ENCODE data around the gene CSAD. TPM values are rescaled to one million over a fixed set of nuclear protein-coding genes. Genes with fewer than 3 reads are reported as not detected.
"Not testable (repeated sequence)": the region's sequence is repeated elsewhere in the genome, so short reads cannot be mapped to it uniquely, and the experiment has no call there.

Gene CSAD
- total RNA-seq, 6 experiments from 2014 or later, result 13.9 to 17.1 (median 16.0) TPM

DNA sequence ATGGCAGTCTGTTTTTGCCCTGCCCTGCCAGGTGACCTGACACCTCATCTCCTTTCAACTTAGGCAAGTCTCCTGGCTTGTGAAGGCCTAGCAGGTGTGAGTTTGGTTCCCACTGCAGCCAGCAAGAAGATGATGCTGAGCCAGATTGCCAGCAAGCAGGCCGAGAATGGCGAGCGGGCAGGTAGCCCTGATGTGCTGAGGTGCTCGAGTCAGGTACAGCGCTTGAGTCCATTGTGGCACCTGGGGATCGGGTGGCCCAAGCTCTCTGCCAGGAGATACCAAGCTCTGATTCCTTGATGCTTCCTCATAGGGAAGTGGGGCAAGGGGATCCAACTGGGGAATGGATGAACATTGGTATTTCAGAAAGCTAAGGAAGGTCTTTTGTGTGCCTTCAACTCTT is 4.1 kb upstream of the CSAD start:
- H3K27ac Mint-ChIP-seq, result no peak overlapping the region
- TF ChIP-seq, protein P1, sequence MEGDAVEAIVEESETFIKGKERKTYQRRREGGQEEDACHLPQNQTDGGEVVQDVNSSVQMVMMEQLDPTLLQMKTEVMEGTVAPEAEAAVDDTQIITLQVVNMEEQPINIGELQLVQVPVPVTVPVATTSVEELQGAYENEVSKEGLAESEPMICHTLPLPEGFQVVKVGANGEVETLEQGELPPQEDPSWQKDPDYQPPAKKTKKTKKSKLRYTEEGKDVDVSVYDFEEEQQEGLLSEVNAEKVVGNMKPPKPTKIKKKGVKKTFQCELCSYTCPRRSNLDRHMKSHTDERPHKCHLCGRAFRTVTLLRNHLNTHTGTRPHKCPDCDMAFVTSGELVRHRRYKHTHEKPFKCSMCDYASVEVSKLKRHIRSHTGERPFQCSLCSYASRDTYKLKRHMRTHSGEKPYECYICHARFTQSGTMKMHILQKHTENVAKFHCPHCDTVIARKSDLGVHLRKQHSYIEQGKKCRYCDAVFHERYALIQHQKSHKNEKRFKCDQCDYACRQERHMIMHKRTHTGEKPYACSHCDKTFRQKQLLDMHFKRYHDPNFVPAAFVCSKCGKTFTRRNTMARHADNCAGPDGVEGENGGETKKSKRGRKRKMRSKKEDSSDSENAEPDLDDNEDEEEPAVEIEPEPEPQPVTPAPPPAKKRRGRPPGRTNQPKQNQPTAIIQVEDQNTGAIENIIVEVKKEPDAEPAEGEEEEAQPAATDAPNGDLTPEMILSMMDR (IDR thresholded peaks at IDR 0.05), result no peak
- peaks cover 48% of the 10 kb centered on the region for H3K36me3 Mint-ChIP-seq (ENCODE audit: low read depth)
- H3K9me3 Mint-ChIP-seq, result no peaks in the 10 kb centered on the region
- no peaks in the 10 kb centered on the region for H3K27me3 Mint-ChIP-seq (ENCODE audit: insufficient read depth)
- no peak overlapping the region for H3K4me3 Mint-ChIP-seq
- no peak for DNase-seq
- H3K4me1 Mint-ChIP-seq (ENCODE audit: low read depth), result peaks cover 42% of the 10 kb centered on the region

DNA sequence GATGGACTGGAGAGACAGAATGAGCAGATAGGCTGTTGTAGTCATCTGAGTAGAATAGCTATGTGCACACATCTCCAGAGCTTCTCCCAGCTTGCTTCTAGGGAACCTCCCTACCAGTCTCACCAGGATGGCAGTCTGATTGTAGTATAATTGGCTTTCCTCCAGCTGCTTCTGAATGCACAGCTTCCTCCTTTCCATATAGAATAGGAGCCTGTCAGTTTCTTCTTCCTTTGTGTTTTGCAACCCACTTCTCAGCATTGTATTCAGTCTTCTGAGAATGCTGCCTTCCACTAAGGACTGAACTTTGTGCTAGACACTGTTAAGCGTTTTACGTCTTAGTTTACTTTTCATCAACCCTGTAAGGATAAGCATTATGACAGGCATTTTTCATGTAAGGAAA is 2.2 kb upstream of the CSAD start:
- H3K9me3 Mint-ChIP-seq, result no peaks in the 10 kb centered on the region
- peaks cover 48% of the 10 kb centered on the region for H3K36me3 Mint-ChIP-seq (ENCODE audit: low read depth)
- peaks cover 46% of the 10 kb centered on the region for H3K4me1 Mint-ChIP-seq (ENCODE audit: low read depth)
- TF ChIP-seq, protein P1 (IDR thresholded peaks at IDR 0.05), result no peak
- H3K4me3 Mint-ChIP-seq, result peak overlapping the region; percentile 90
- H3K27ac Mint-ChIP-seq, result peak overlapping the region; percentile 6
- H3K27me3 Mint-ChIP-seq (ENCODE audit: insufficient read depth), result no peaks in the 10 kb centered on the region
- DNase-seq, result no peak

DNA sequence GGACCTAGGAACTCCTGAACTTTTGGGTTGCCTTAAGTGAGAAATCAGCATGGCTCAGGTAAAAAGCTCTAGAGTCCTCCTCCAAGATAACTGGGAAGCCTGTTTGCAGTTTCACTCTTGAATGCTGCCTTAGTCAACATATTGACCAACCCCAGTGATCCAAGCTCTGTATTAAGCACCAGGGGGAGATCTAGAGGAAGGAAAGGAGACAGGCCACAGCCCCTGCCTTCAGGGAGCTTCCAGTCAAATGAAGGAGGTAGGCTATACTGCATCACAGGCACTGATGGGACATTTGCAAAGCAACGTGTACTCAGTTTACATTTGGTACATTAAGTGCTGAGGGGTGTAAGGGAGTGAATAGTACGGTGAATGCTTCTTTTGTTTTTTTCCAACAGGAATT is 1.2 kb upstream of the CSAD start:
- TF ChIP-seq, protein P1 (IDR thresholded peaks at IDR 0.05), result no peak
- Mint-ChIP-seq H3K27ac (0 out of 2 replicates have a peak overlapping the region, but pooled peaks have one; percentile 6), H3K9me3 (no peaks in the 10 kb centered on the region), H3K27me3 (ENCODE audit: insufficient read depth) (no peaks in the 10 kb centered on the region), H3K36me3 (ENCODE audit: low read depth) (peaks cover 40% of the 10 kb centered on the region), H3K4me1 (ENCODE audit: low read depth) (peaks cover 46% of the 10 kb centered on the region), H3K4me3 (peak overlapping the region; percentile 90)
- DNase-seq, result no peak

DNA sequence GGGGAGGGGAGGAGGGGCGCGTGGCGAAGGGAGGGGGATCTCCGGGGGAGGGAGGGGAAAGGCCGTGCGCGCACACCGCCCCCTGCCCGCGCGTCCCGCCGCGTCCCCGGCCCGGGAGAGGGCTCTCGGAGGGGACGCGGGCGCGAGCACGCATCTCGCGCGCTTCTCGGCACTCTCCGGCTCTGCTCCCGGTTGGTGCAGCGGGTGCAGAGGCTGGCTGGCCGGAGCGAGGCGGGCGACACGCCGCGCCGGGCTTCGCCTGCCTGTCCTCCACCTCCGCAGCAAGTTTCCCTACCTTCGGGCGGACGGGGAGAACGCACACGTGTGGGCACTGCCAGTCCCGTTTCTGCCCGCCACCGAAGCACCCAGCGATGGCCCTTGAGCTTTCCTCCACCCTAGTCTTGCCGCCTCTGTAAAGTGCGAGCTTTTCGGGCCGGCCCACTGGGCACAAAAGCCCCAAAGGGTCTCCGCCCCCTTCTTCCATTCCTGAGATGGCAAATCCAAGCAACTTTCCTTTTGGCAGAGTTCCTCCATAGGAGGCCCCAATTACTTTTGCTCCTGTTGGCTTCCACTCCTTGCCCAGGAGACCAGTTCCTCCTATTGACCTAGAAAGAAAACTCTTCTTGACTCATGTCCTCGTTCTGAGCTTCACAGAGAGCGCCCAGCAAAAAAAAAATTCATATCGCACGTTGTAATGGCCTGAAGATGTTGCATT is 363 bp upstream of the CSAD start:
- peaks cover 32% of the 10 kb centered on the region for H3K36me3 Mint-ChIP-seq (ENCODE audit: low read depth)
- no peaks in the 10 kb centered on the region for H3K9me3 Mint-ChIP-seq
- peaks cover 46% of the 10 kb centered on the region for H3K4me1 Mint-ChIP-seq (ENCODE audit: low read depth)
- TF ChIP-seq, protein P1 (IDR thresholded peaks at IDR 0.05), result peak; percentile 39; the same call in 1 of the 2 replicates
- no peaks in the 10 kb centered on the region for H3K27me3 Mint-ChIP-seq (ENCODE audit: insufficient read depth)
- peak; percentile 63 for DNase-seq
- peak overlapping the region; percentile 90 for H3K4me3 Mint-ChIP-seq
- peak overlapping the region; percentile 92 for H3K27ac Mint-ChIP-seq

DNA sequence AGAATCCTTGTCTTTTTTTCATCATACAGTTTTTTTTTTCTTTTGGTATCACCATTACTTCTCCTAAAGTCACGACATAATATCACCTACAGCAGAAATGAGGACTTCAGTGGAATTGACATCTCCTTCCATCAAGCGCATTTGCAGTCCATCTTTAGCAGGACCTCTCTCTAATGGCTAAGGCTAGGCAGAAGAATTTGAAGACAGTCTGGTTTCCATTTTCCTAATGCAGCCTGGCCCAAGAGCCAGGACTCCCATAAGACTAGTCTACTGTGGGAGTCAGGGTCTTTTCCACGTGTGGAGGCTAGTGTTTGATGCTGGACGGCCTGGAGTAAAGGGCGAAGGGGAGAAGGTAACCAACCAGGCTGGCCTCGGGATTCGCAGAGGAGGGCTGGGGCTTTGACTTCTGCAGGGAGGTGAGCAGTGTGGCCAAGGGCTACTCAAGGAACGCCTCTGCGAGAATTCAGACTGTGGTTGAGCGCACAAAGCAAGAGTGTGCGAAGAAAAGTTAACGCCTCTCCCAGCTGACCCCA is 972 bp downstream of the CSAD start:
- H3K36me3 Mint-ChIP-seq (ENCODE audit: low read depth), result peaks cover 25% of the 10 kb centered on the region
- peak overlapping the region; percentile 97 for H3K27ac Mint-ChIP-seq
- H3K4me3 Mint-ChIP-seq, result peak overlapping the region; percentile 95
- no peaks in the 10 kb centered on the region for H3K9me3 Mint-ChIP-seq
- TF ChIP-seq, protein P1 (IDR thresholded peaks at IDR 0.05), result no peak
- no peaks in the 10 kb centered on the region; the same call in 1 of the 2 replicates for H3K27me3 Mint-ChIP-seq (ENCODE audit: insufficient read depth)
- no peak for DNase-seq
- peaks cover 52% of the 10 kb centered on the region for H3K4me1 Mint-ChIP-seq (ENCODE audit: low read depth)

DNA sequence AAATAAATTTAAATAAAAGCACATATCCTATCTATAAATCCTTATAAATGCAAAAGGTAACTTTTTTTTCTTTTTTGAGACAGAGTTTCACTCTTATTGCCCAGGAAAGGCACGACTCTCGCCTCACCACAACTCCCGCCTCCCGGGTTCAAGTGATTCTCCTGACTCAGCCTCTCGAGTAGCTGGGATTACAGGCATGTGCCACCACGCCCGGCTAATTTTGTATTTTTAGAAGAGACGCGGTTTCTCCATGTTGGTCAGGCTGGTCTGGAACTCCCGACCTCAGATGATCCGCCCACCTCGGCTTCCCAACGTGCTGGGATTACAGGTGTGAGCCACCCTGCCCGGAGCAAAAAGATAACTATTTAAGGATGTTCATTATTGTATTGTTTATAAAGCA is 1.9 kb downstream of the CSAD start:
- Mint-ChIP-seq H3K4me1 (ENCODE audit: low read depth) (peaks cover 56% of the 10 kb centered on the region), H3K36me3 (ENCODE audit: low read depth) (peaks cover 25% of the 10 kb centered on the region)
- not testable (repeated sequence) for H3K9me3 Mint-ChIP-seq; H3K4me3 Mint-ChIP-seq; DNase-seq; H3K27ac Mint-ChIP-seq; H3K27me3 Mint-ChIP-seq (ENCODE audit: insufficient read depth)

DNA sequence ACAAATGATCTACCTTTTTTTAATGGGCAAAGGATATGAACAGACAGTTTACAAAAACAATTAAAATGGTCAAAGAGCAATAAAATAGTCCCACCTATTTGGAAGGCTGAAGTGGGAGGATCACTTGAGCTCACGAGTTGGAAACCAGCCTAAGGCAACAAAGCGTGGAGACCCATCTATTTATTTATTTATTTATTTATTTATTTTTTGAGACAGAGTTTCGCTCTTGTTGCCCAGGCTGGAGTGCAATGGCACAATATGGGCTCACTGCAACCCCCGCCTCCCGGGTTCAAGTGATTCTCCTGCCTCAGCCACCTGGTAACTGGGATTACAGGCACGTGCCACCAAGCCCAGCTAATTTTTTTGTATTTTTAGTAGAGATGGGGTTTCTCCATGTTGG is 3.3 kb downstream of the CSAD start:
- H3K27me3 Mint-ChIP-seq (ENCODE audit: insufficient read depth); H3K27ac Mint-ChIP-seq; DNase-seq; H3K9me3 Mint-ChIP-seq; H3K4me3 Mint-ChIP-seq: not testable (repeated sequence)
- peaks cover 57% of the 10 kb centered on the region for H3K4me1 Mint-ChIP-seq (ENCODE audit: low read depth)
- H3K36me3 Mint-ChIP-seq (ENCODE audit: low read depth), result peaks cover 13% of the 10 kb centered on the region
